HFF-Myc (cell line): ENCODE measurements around the gene TENM4.

Source experiments
- DNase-seq: peaks from one replicate; pipeline ENCODE4 v3.0.0-alpha.2; 2011; ENCODE audit warnings: low read depth; ENCODE audit errors: extremely low read depth
- H3K4me3 ChIP-seq: replicated peaks from 2 replicates; pipeline ENCODE4 v1.5.1; 2011; ENCODE audit warnings: low read depth, mild to moderate bottlenecking, control low read depth, low read length
- CTCF ChIP-seq: IDR thresholded peaks from 2 replicates; pipeline ENCODE4 v1.5.1; 2012; ENCODE audit warnings: mild to moderate bottlenecking, low read depth, low read length, control low read depth; ENCODE audit errors: missing control alignments

The TENM4 gene

GRCh38 chr11:79095424-79095823 lies 345.4 kb downstream of the TENM4 start:
- no peak for DNase-seq
- H3K4me3 ChIP-seq = no peak overlapping the region
- TF ChIP-seq CTCF = no peak

GRCh38 chr11:79094616-79095015 lies 346.2 kb downstream of the TENM4 start:
- no peak for TF ChIP-seq CTCF
- H3K4me3 ChIP-seq = no peak overlapping the region
- DNase-seq = no peak

- no peak for TF ChIP-seq CTCF
- DNase-seq = peak; percentile 98
Observed at GRCh38 chr11:79092791-79093353, 348.0 kb downstream of the TENM4 start.

GRCh38 chr11:79090191-79090705 lies 350.6 kb downstream of the TENM4 start:
- DNase-seq = no peak
- TF ChIP-seq CTCF = no peak
- no peak overlapping the region for H3K4me3 ChIP-seq

More at GRCh38 chr11:79092791-79093353, 348.0 kb downstream of the TENM4 start:
- H3K4me3 ChIP-seq = no peak overlapping the region

- no peak for TF ChIP-seq CTCF
- H3K4me3 ChIP-seq = no peak overlapping the region
- DNase-seq = no peak
Observed at GRCh38 chr11:79089601-79090000, 351.2 kb downstream of the TENM4 start.

- no peak overlapping the region for H3K4me3 ChIP-seq
- no peak for DNase-seq
- no peak for TF ChIP-seq CTCF
Observed at GRCh38 chr11:79088967-79089366, 351.9 kb downstream of the TENM4 start.

GRCh38 chr11:79087961-79088318 lies 352.9 kb downstream of the TENM4 start:
- no peak overlapping the region for H3K4me3 ChIP-seq
- DNase-seq = no peak
- TF ChIP-seq CTCF = no peak
